Peyer's patch (tissue), 4 donors: ENCODE results near the gene TMEM63A.

ENCODE experiments used
- POLR2A ChIP-seq, 2 donors: fragments of 450-650 bp; IDR thresholded peaks; one replicate each; pipeline ENCODE4 v1.5.1; 2017; ENCODE audit warnings: antibody characterized with exemption in 2 of 2, mild to moderate bottlenecking in 2 of 2, moderate library complexity in 2 of 2
- TF ChIP-seq, protein P1 (sequence below), 6 experiments: fragments of 450-650 bp in 4 of 6; fragments of 200-600 bp in 2 of 6; sonication (generic) in 1 of 6; IDR thresholded peaks; one replicate each; pipeline ENCODE4 v1.5.1; 2017 to 2019; ENCODE audit warnings: antibody characterized with exemption in 6 of 6, mild to moderate bottlenecking in 3 of 6, moderate library complexity in 1 of 6

DNA sequence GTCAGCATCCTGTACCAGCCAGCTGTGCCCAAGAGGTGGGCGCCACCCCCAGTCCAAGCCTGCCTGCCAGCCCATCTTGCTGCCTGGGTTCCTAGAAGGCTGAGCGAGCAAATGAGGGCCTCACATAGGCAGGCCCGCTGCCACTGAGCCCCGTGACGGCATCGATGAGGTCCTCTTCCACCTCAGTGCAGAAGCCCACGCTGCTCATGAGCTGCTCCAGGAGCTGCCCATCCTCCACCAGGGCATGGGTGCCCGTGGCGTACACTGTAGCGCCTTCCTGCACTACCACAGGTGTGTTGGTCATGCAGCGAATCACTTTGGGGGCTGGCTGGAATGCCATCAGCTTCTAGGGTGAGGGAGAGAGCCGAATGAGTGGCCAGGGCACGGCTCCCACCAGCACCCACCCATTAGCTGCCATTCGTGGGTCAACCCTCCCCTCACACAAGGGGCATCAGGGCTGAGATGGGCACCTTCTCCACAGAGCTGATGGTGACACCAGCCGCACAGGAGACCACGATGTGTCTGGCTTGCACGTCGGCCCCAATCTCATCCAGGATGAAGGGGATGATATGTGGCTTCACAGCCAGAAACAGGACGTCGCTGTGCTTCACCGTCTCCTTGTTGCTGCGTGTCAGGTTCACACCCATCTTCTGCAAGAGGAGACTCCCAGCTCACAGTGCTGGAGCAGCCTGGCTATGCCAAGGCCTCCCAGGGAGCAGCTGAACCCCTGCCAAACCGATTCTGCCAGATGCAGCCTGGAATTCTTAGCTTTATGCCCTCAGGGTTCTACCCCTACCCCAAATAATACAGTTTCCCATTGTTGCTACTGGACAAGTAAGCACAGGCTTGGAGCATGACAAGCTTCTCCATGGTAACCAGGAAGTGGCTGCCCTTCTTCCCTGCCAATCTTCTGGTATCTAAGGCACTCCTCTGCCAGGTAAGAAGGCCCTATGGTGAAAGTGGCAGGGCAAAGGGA is 39.8 kb upstream of the TMEM63A start:
- TF ChIP-seq, protein P1, sequence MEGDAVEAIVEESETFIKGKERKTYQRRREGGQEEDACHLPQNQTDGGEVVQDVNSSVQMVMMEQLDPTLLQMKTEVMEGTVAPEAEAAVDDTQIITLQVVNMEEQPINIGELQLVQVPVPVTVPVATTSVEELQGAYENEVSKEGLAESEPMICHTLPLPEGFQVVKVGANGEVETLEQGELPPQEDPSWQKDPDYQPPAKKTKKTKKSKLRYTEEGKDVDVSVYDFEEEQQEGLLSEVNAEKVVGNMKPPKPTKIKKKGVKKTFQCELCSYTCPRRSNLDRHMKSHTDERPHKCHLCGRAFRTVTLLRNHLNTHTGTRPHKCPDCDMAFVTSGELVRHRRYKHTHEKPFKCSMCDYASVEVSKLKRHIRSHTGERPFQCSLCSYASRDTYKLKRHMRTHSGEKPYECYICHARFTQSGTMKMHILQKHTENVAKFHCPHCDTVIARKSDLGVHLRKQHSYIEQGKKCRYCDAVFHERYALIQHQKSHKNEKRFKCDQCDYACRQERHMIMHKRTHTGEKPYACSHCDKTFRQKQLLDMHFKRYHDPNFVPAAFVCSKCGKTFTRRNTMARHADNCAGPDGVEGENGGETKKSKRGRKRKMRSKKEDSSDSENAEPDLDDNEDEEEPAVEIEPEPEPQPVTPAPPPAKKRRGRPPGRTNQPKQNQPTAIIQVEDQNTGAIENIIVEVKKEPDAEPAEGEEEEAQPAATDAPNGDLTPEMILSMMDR (IDR thresholded peaks at IDR 0.05) = no peak
- no peak for TF ChIP-seq POLR2A (IDR thresholded peaks at IDR 0.05)
